WTC11 (cell line): ENCODE data around the gene ETV6. TPM values are rescaled to one million over a fixed set of nuclear protein-coding genes. Genes with fewer than 3 reads are reported as not detected.

Experiments
- ATAC-seq: fragments of 200-7000 bp; cut with Tn5 transposase; 2 replicates; pipeline ENCODE4 v1.10.0; 2021; ENCODE audit warnings: mild to moderate bottlenecking, moderate library complexity
- CTCF ChIA-PET: fragments of 300-600 bp; sonication (Branson Sonifier 250); formaldehyde crosslinking; loops from one replicate; lab custom pipeline; 2021; ENCODE audit warnings: antibody characterized with exemption; lab: Charles Lee
- POLR2A ChIA-PET: fragments of 350-600 bp; sonication (Branson Sonifier 250); formaldehyde crosslinking; loops from one replicate; lab custom pipeline; 2021; ENCODE audit warnings: antibody characterized with exemption; lab: Charles Lee
- DNase-seq: peaks from one replicate; pipeline ENCODE4 v3.0.0; 2021; ENCODE audit warnings: low spot score
- H3K27ac Mint-ChIP-seq: 2 replicates; pipeline ENCODE4 v1.8.0; 2021; ENCODE audit warnings: mixed read lengths
- H3K27me3 Mint-ChIP-seq: 2 replicates; pipeline ENCODE4 v1.8.0; 2021; ENCODE audit warnings: low read depth, mild to moderate bottlenecking, moderate library complexity, mixed read lengths
- H3K36me3 Mint-ChIP-seq: 2 replicates; pipeline ENCODE4 v1.8.0; 2021; ENCODE audit warnings: mixed read lengths
- H3K4me1 Mint-ChIP-seq: 2 replicates; pipeline ENCODE4 v1.8.0; 2022; ENCODE audit warnings: mixed read lengths
- H3K4me3 Mint-ChIP-seq: 2 replicates; pipeline ENCODE4 v1.8.0; 2021; ENCODE audit warnings: mild to moderate bottlenecking, moderate library complexity, mixed read lengths
- H3K9me3 Mint-ChIP-seq: 2 replicates; pipeline ENCODE4 v1.8.0; 2021; ENCODE audit warnings: mixed read lengths
- AR ChIP-seq: fragments of 250-450 bp; sonication (Bioruptor Pico); IDR thresholded peaks from 2 replicates; pipeline ENCODE4 v1.9.0; 2021; ENCODE audit warnings: mild to moderate bottlenecking
- CDX4 ChIP-seq: fragments of 250-450 bp; sonication (Bioruptor Pico); IDR thresholded peaks from 2 replicates; pipeline ENCODE4 v1.9.0; 2021; ENCODE audit warnings: moderate library complexity, mild to moderate bottlenecking, inconsistent platforms, borderline replicate concordance
- CREM ChIP-seq: sonication (generic); formaldehyde crosslinking; IDR thresholded peaks from 2 replicates; pipeline ENCODE4 v1.8.1; 2022; ENCODE audit warnings: mild to moderate bottlenecking, missing genetic modification reagents, moderate library complexity
- ETV6 ChIP-seq: sonication (generic); formaldehyde crosslinking; IDR thresholded peaks from 2 replicates; pipeline ENCODE4 v1.8.1; 2022; ENCODE audit warnings: mild to moderate bottlenecking, missing genetic modification reagents
- HMGXB4 ChIP-seq: sonication (generic); formaldehyde crosslinking; IDR thresholded peaks from 2 replicates; pipeline ENCODE4 v1.8.1; 2023; ENCODE audit warnings: mild to moderate bottlenecking, moderate library complexity, missing genetic modification reagents
- JAZF1 ChIP-seq: fragments of 250-450 bp; sonication (Bioruptor Pico); IDR thresholded peaks from 2 replicates; pipeline ENCODE4 v1.9.0; 2021; ENCODE audit warnings: moderate library complexity, mild to moderate bottlenecking, inconsistent platforms
- JUN ChIP-seq: sonication (generic); formaldehyde crosslinking; IDR thresholded peaks from 2 replicates; pipeline ENCODE4 v1.8.0; 2023; ENCODE audit warnings: mild to moderate bottlenecking, missing genetic modification reagents
- MXD4 ChIP-seq: fragments of 250-450 bp; sonication (Bioruptor Pico); IDR thresholded peaks from 2 replicates; pipeline ENCODE4 v1.8.0; 2021; ENCODE audit warnings: mild to moderate bottlenecking, moderate library complexity, borderline replicate concordance
- NFATC4 ChIP-seq: fragments of 250-450 bp; sonication (Bioruptor Pico); IDR thresholded peaks from 2 replicates; pipeline ENCODE4 v1.9.0; 2021; ENCODE audit warnings: mild to moderate bottlenecking
- NR1H2 ChIP-seq: sonication (generic); formaldehyde crosslinking; IDR thresholded peaks from 2 replicates; pipeline ENCODE4 v1.9.0; 2021; ENCODE audit warnings: mild to moderate bottlenecking, moderate library complexity, missing genetic modification reagents
- SOX15 ChIP-seq: fragments of 250-450 bp; sonication (Bioruptor Pico); IDR thresholded peaks from 2 replicates; pipeline ENCODE4 v1.9.0; 2021; ENCODE audit warnings: mild to moderate bottlenecking
- TP53 ChIP-seq: sonication (generic); formaldehyde crosslinking; IDR thresholded peaks from 2 replicates; pipeline ENCODE4 v1.8.1; 2023; ENCODE audit warnings: mild to moderate bottlenecking, missing genetic modification reagents
- ZMAT4 ChIP-seq: fragments of 250-450 bp; sonication (Bioruptor Pico); IDR thresholded peaks from 2 replicates; pipeline ENCODE4 v1.9.0; 2021; ENCODE audit warnings: mild to moderate bottlenecking
- ZNF263 ChIP-seq: sonication (generic); formaldehyde crosslinking; IDR thresholded peaks from 2 replicates; pipeline ENCODE4 v1.8.1; 2022; ENCODE audit warnings: low read depth, mild to moderate bottlenecking, moderate library complexity, missing genetic modification reagents
- total RNA-seq: library from RNA; stranded (reverse); gene quantifications from 3 replicates; pipeline ENCODE4 v1.2.3, GENCODE V29; 2021
- TF ChIP-seq, protein P1 (sequence below): sonication (generic); formaldehyde crosslinking; conservative IDR thresholded peaks from 2 replicates; pipeline ENCODE4 v1.8.1; 2022; ENCODE audit warnings: mild to moderate bottlenecking, missing genetic modification reagents
- TF ChIP-seq, protein P2 (sequence below): sonication (generic); formaldehyde crosslinking; IDR thresholded peaks from 2 replicates; pipeline ENCODE4 v1.8.1; 2023; ENCODE audit warnings: mild to moderate bottlenecking, missing genetic modification reagents

Gene ETV6
- total RNA-seq, 1 experiment from 2014 or later = 23.5 TPM

GRCh38 chr12:11812586-11813437 lies 163.3 kb downstream of the ETV6 start:
- Mint-ChIP-seq H3K27ac (peak overlapping the region; percentile 97), H3K27me3 (no peaks in the 10 kb centered on the region), H3K36me3 (no peaks in the 10 kb centered on the region), H3K4me1 (peaks cover 74% of the 10 kb centered on the region), H3K4me3 (peak overlapping the region; percentile 33), H3K9me3 (no peaks in the 10 kb centered on the region; the same call in 1 of the 2 replicates)
- ATAC-seq (peak; percentile 77), DNase-seq (peak; percentile 45)
- POLR2A ChIA-PET = interaction anchor here (0.7 to 1.5 kb wide), 2 partner anchors 10 to 44 kb away, joined by 3 read pairs; no protein-coding TSS in a partner anchor
- TF ChIP-seq, protein P1, sequence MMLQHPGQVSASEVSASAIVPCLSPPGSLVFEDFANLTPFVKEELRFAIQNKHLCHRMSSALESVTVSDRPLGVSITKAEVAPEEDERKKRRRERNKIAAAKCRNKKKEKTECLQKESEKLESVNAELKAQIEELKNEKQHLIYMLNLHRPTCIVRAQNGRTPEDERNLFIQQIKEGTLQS (CRISPR knock-in tag) = no peak
- TF ChIP-seq TP53 (CRISPR knock-in tag) (no peak), JAZF1 (no peak), CREM (no peak)
- TF ChIP-seq, protein P2, sequence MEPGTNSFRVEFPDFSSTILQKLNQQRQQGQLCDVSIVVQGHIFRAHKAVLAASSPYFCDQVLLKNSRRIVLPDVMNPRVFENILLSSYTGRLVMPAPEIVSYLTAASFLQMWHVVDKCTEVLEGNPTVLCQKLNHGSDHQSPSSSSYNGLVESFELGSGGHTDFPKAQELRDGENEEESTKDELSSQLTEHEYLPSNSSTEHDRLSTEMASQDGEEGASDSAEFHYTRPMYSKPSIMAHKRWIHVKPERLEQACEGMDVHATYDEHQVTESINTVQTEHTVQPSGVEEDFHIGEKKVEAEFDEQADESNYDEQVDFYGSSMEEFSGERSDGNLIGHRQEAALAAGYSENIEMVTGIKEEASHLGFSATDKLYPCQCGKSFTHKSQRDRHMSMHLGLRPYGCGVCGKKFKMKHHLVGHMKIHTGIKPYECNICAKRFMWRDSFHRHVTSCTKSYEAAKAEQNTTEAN (CRISPR knock-in tag) = no peak
- CTCF ChIA-PET = interaction anchor here (0.8 to 2.8 kb wide), 10 partner anchors 10 to 220 kb away, joined by 3 to 11 read pairs (median 6); no protein-coding TSS in a partner anchor

DNA sequence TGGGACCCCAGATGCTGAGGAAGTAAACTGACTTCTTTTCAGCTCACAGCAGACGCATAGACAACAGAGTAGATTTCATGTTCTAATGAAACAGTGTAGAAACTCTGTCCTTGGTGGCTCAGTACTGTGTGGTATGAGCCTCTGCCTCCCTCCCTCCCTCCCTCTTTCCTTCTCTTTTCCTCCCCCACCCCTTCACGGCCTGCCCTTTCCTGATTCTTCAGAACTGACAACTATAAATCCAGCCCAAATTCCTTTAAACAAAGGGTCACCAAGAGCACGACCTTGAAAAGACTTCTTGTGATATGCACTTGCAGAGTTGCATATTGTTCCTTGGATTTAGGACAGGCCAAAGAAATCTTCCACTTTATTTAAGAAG lies 164.0 kb downstream of the ETV6 start:
- Mint-ChIP-seq H3K4me3 (peak overlapping the region; percentile 16; the same call in 1 of the 2 replicates), H3K4me1 (peaks cover 72% of the 10 kb centered on the region), H3K27me3 (no peaks in the 10 kb centered on the region), H3K27ac (peak overlapping the region; percentile 59)
- POLR2A ChIA-PET = interaction anchor here (0.7 to 1.5 kb wide), 2 partner anchors 11 to 43 kb away, joined by 3 read pairs; no protein-coding TSS in a partner anchor
- ATAC-seq = peak; percentile 34
- TF ChIP-seq JUN (CRISPR knock-in tag) (no peak), HMGXB4 (CRISPR knock-in tag) (no peak), ZNF263 (CRISPR knock-in tag) (no peak), MXD4 (CRISPR knock-in tag) (no peak), AR (CRISPR knock-in tag) (no peak), CDX4 (CRISPR knock-in tag) (no peak), SOX15 (CRISPR knock-in tag) (no peak), NR1H2 (CRISPR knock-in tag) (no peak), ZMAT4 (CRISPR knock-in tag) (no peak), NFATC4 (CRISPR knock-in tag) (no peak), ETV6 (CRISPR knock-in tag) (no peak)
- TF ChIP-seq, protein P2 (CRISPR knock-in tag) = no peak
- TF ChIP-seq, all 79 proteins: peak for 0
- Mint-ChIP-seq H3K9me3 (no peaks in the 10 kb centered on the region; the same call in 1 of the 2 replicates), H3K36me3 (no peaks in the 10 kb centered on the region)
- CTCF ChIA-PET = interaction anchor here (0.8 to 2.8 kb wide), 10 partner anchors 9 to 220 kb away, joined by 3 to 11 read pairs (median 6); no protein-coding TSS in a partner anchor
- DNase-seq = no peak
